Caco-2 (cell line): Measurements from ENCODE around the gene EHMT1. TPM values are rescaled to one million over a fixed set of nuclear protein-coding genes. Genes with fewer than 3 reads are reported as not detected.

Experiments used
- BruUV-seq: library from RNA; stranded (reverse); fragments of 400-500 nt; replicated peaks from 2 replicates; lab custom pipeline; 2021; lab: Mats Ljungman, UMichigan
- CTCF ChIA-PET: fragments of 300-600 bp; sonication (Branson Sonifier 250); formaldehyde crosslinking; loops from one replicate; lab custom pipeline; 2022; ENCODE audit warnings: antibody characterized with exemption; lab: Charles Lee
- POLR2A ChIA-PET: fragments of 300-600 bp; sonication (Branson Sonifier 250); formaldehyde crosslinking; loops from one replicate; lab custom pipeline; 2022; ENCODE audit warnings: antibody characterized with exemption; lab: Charles Lee
- DNase-seq, 2 experiments: peaks; one replicate each; pipeline versions ENCODE4 v3.0.0 to v3.0.0-alpha.2; 2020 to 2022
- H3K27me3 ChIP-seq: replicated peaks from 2 replicates; pipeline ENCODE4 v1.6.0; 2011; ENCODE audit warnings: low read length; ENCODE audit not compliant: control insufficient read depth, insufficient read depth
- H3K36me3 ChIP-seq: 2 replicates; pipeline ENCODE4 v1.5.1; 2011; ENCODE audit warnings: low read length; ENCODE audit not compliant: control insufficient read depth, insufficient read depth
- H3K4me1 ChIP-seq: fragments of 250-450 bp; sonication (Bioruptor Pico); 2 replicates; pipeline ENCODE4 v1.5.1; 2020; ENCODE audit warnings: mild to moderate bottlenecking
- H3K4me3 ChIP-seq: 2 replicates; pipeline ENCODE4 v1.5.1; 2011; ENCODE audit warnings: low read depth, mild to moderate bottlenecking, control low read depth, low read length
- H3K9me3 ChIP-seq: fragments of 250-450 bp; sonication (Bioruptor Pico); 2 replicates; pipeline ENCODE4 v1.5.1; 2020; ENCODE audit warnings: mild to moderate bottlenecking, moderate library complexity
- H3K27ac Mint-ChIP-seq: one replicate; pipeline ENCODE4 v1.8.0; 2022; ENCODE audit warnings: mixed read lengths; ENCODE audit not compliant: unreplicated experiment
- H3K27me3 Mint-ChIP-seq: one replicate; pipeline ENCODE4 v1.8.0; 2022; ENCODE audit warnings: mixed read lengths; ENCODE audit not compliant: insufficient read depth, unreplicated experiment
- H3K36me3 Mint-ChIP-seq: one replicate; pipeline ENCODE4 v1.8.0; 2022; ENCODE audit warnings: mild to moderate bottlenecking, mixed read lengths; ENCODE audit not compliant: insufficient read depth, unreplicated experiment
- H3K4me1 Mint-ChIP-seq: one replicate; pipeline ENCODE4 v1.8.0; 2022; ENCODE audit warnings: low read depth, mixed read lengths; ENCODE audit not compliant: unreplicated experiment
- H3K4me3 Mint-ChIP-seq: one replicate; pipeline ENCODE4 v1.8.0; 2022; ENCODE audit warnings: mild to moderate bottlenecking, moderate library complexity, mixed read lengths; ENCODE audit not compliant: unreplicated experiment
- H3K9me3 Mint-ChIP-seq: one replicate; pipeline ENCODE4 v1.8.0; 2022; ENCODE audit warnings: mixed read lengths; ENCODE audit not compliant: unreplicated experiment
- CTCF ChIP-seq, 2 experiments: fragments of 200-600 bp in 1 of 2; IDR thresholded peaks; 1 replicate in 1 of 2; 2 replicates in 1 of 2; pipeline versions ENCODE4 v1.5.1 to v1.8.0; 2011 to 2022; ENCODE audit warnings: antibody characterized with exemption in 1 of 2, control low read depth in 1 of 2, inconsistent platforms in 1 of 2, low read depth in 1 of 2, low read length in 1 of 2, mild to moderate bottlenecking in 1 of 2, moderate library complexity in 1 of 2; ENCODE audit not compliant: insufficient read depth in 1 of 2, severe bottlenecking in 1 of 2, unreplicated experiment in 1 of 2
- intact Hi-C: fragments of 100-400 bp; cut with micrococcal nuclease; formaldehyde crosslinking; loops from one replicate; pipeline ENCODE4 v1.10.0; 2022; ENCODE audit not compliant: unreplicated experiment
- total RNA-seq: library from RNA; stranded (reverse); gene quantifications from 2 replicates; pipeline ENCODE4 v1.2.3, GENCODE V29; 2022

Gene EHMT1
- total RNA-seq, 1 experiment from 2014 or later: 92.9 TPM

DNA sequence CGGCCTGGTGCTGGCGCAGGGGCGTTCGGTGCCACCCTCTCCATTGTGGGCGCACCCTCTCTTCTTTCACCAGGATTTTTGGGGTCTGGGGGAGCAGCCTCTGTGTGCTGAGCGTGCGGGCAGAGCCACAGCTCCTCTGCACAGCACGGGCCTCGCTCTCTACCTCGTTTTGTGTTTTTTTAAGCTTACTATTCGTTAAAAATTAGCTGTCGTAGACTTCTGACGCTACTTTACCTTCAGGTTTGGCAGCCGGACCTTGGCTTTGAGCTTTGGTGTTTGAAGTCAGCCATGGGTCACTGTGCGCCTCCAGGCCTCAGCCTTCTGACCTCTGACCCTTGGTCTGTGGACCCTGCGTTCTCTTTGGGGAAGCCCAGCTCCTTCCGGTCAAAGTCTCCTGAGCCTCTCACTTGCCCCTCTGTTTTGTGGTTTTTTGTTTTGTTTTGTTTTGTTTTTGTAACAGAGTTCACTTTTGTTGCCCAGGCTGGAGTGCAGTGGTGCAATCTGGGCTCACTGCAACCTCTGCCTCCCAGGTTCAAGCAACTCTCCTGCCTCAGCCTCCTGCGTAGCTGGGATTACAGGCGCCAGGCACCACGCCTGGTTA, 170.6 kb downstream of the EHMT1 start:
- ChIA-PET POLR2A (no interaction called here), CTCF (no interaction called here)
- BruUV-seq: no TSS peak
- no peak for TF ChIP-seq CTCF (IDR thresholded peaks at IDR 0.05; ENCODE audit: insufficient read depth in 1 of 2, low read depth in 1 of 2, low read length in 1 of 2, severe bottlenecking in 1 of 2, unreplicated experiment in 1 of 2)
- Histone ChIP-seq H3K4me1 (no peaks in the 10 kb centered on the region), H3K36me3 (peaks cover 1% of the 10 kb centered on the region), H3K27me3 (no peaks in the 10 kb centered on the region), H3K9me3 (no peaks in the 10 kb centered on the region), H3K4me3 (no peak overlapping the region)
- H3K4me1 Mint-ChIP-seq: peaks cover 13% of the 10 kb centered on the region
- H3K36me3 Mint-ChIP-seq: peaks cover 78% of the 10 kb centered on the region
- no peaks in the 10 kb centered on the region for H3K27me3 Mint-ChIP-seq
- peak in 1 of 2 experiments; percentile 13 for DNase-seq
- H3K27ac Mint-ChIP-seq: no peak overlapping the region
- intact Hi-C loops: no loop called here
- H3K9me3 Mint-ChIP-seq: no peaks in the 10 kb centered on the region
- H3K4me3 Mint-ChIP-seq: no peak overlapping the region

- Mint-ChIP-seq H3K27ac (no peak overlapping the region), H3K4me3 (no peak overlapping the region), H3K4me1 (peaks cover 10% of the 10 kb centered on the region), H3K27me3 (no peaks in the 10 kb centered on the region), H3K36me3 (peaks cover 73% of the 10 kb centered on the region), H3K9me3 (no peaks in the 10 kb centered on the region)
- intact Hi-C loops: no loop called here
- Histone ChIP-seq H3K27me3 (no peaks in the 10 kb centered on the region), H3K9me3 (no peaks in the 10 kb centered on the region), H3K4me1 (no peaks in the 10 kb centered on the region), H3K4me3 (no peak overlapping the region), H3K36me3 (no peaks in the 10 kb centered on the region; the same call in 1 of the 2 replicates)
- BruUV-seq: no TSS peak
- POLR2A ChIA-PET: no interaction called here
- CTCF ChIA-PET: no interaction called here
- TF ChIP-seq CTCF (IDR thresholded peaks at IDR 0.05; ENCODE audit: insufficient read depth in 1 of 2, low read depth in 1 of 2, low read length in 1 of 2, severe bottlenecking in 1 of 2, unreplicated experiment in 1 of 2): no peak
- no peak for DNase-seq
Measured at GRCh38 chr9:137791947-137792346, 173.1 kb downstream of the EHMT1 start.

DNA sequence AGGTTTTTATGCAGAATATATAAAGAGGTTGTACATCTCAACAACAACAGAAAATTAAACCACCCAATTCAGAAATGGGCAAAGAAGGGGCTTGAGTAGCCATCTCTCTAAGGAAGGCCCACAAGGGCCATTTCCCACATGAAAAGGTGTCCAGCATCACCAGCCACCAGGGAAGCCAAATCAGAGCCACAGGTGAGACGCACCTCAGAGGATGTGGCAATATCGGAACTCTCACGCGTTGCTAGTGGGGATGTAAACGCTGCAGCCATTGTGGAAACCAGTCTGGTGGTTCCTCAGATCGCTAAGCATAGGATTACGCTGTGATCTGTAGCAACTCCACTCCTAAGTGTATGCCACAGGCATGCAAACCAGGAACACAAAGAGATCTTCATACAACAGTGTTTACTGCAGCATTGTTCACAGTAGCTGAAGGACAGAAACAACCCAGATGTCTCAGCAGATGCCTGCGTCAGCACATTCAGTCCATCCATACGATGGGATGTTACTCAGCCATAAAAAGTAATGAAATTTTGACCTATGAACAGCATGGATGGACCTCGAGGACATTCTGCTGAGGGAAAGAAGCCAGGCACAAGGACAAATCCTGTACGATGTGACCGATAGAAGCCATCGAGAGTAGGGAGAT, 174.5 kb downstream of the EHMT1 start:
- Histone ChIP-seq H3K4me3 (no peak overlapping the region), H3K4me1 (no peaks in the 10 kb centered on the region), H3K27me3 (no peaks in the 10 kb centered on the region), H3K36me3 (no peaks in the 10 kb centered on the region; the same call in 1 of the 2 replicates), H3K9me3 (no peaks in the 10 kb centered on the region)
- intact Hi-C loops: no loop called here
- Mint-ChIP-seq H3K27ac (no peak overlapping the region), H3K4me3 (no peak overlapping the region), H3K27me3 (no peaks in the 10 kb centered on the region), H3K9me3 (no peaks in the 10 kb centered on the region), H3K36me3 (peaks cover 70% of the 10 kb centered on the region), H3K4me1 (peaks cover 3% of the 10 kb centered on the region)
- DNase-seq: no peak
- POLR2A ChIA-PET: no interaction called here
- CTCF ChIA-PET: no interaction called here
- no TSS peak for BruUV-seq
- no peak for TF ChIP-seq CTCF (IDR thresholded peaks at IDR 0.05; ENCODE audit: insufficient read depth in 1 of 2, low read depth in 1 of 2, low read length in 1 of 2, severe bottlenecking in 1 of 2, unreplicated experiment in 1 of 2)
